Heart right ventricle (tissue), 16 donors: ENCODE data around the gene PLCB4. TPM values are rescaled to one million over a fixed set of nuclear protein-coding genes. Genes with fewer than 3 reads are reported as not detected.
A peak's percentile ranks its signal among the peaks of the same experiment; 100 is the strongest.

Experiments used
- ATAC-seq, 8 donors: fragments of 200-7000 bp; cut with Tn5 transposase; one replicate each; pipeline ENCODE4 v1.9.1; 2020; ENCODE audit warnings: mild to moderate bottlenecking in 8 of 8, moderate library complexity in 8 of 8, moderate number of reproducible peaks in 1 of 8
- DNase-seq, 2 donors: peaks; one replicate each; pipeline ENCODE4 v3.0.0-alpha.2; 2020
- H3K27ac ChIP-seq, 10 donors: fragments of 200-600 bp; sonication (generic) in 2 of 10; one replicate each; pipeline versions ENCODE4 v1.5.0 to v1.8.0; 2020 to 2022; ENCODE audit warnings: mild to moderate bottlenecking in 3 of 10
- H3K27me3 ChIP-seq, 7 donors: fragments of 200-600 bp; one replicate each; pipeline ENCODE4 v1.8.0; 2021 to 2022; ENCODE audit warnings: mild to moderate bottlenecking in 2 of 7
- H3K36me3 ChIP-seq, 9 donors: fragments of 200-600 bp; sonication (generic) in 1 of 9; one replicate each; pipeline versions ENCODE4 v1.5.0 to v1.8.0; 2020 to 2022; ENCODE audit warnings: mild to moderate bottlenecking in 2 of 9
- H3K4me1 ChIP-seq, 9 donors: fragments of 200-600 bp; sonication (generic) in 1 of 9; one replicate each; pipeline versions ENCODE4 v1.5.0 to v1.8.0; 2020 to 2022; ENCODE audit warnings: mild to moderate bottlenecking in 4 of 9
- H3K4me3 ChIP-seq, 10 donors: fragments of 200-600 bp; sonication (generic) in 2 of 10; one replicate each; pipeline versions ENCODE4 v1.5.0 to v1.8.0; 2020 to 2022; ENCODE audit warnings: mild to moderate bottlenecking in 7 of 10, moderate library complexity in 2 of 10
- H3K9me3 ChIP-seq, 11 donors: fragments of 200-600 bp in 10 of 11; sonication (generic) in 2 of 11; one replicate each; pipeline versions ENCODE4 v1.5.0 to v1.8.0; 2013 to 2022; ENCODE audit warnings: mild to moderate bottlenecking in 2 of 11, control low read depth in 1 of 11, moderate library complexity in 1 of 11
- WGBS, 2 donors: extraction: QIAGEN DNeasy Blood & Tissue Kit; methylation state at CpG; one replicate each; pipeline ENCODE4 v1.1.7; 2013; ENCODE audit warnings: inconsistent platforms in 1 of 2; 5-methylcytosine and 5-hydroxymethylcytosine counted together
- intact Hi-C, 10 donors: fragments of 100-400 bp; cut with DNase I; formaldehyde crosslinking; loops; one replicate each; pipeline versions ENCODE4 v1.11.1 to v1.14.2; 2022
- polyA plus RNA-seq, 2 donors: library from polyadenylated mRNA; stranded (reverse); fragments of 200-250 nt; gene quantifications; one replicate each; pipeline ENCODE4 v1.2.3, GENCODE V29; 2013
- total RNA-seq, 10 donors: library from RNA; stranded (reverse); fragmentation: NEBNext Ultra II Directional in 3 of 10; extraction: Animal tissue kit (Norgen Biotek cat#: 25700) in 3 of 10; gene quantifications; one replicate each; pipeline versions ENCODE4 v1.2.1 to v1.2.4, GENCODE V29; 2021 to 2023
- TF ChIP-seq, protein P1 (sequence below), 9 donors: fragments of 200-600 bp; sonication (generic) in 2 of 9; IDR thresholded peaks; one replicate each; pipeline versions ENCODE4 v1.5.0 to v1.8.0; 2021 to 2022; ENCODE audit warnings: antibody characterized with exemption in 9 of 9, mild to moderate bottlenecking in 5 of 9, moderate library complexity in 1 of 9
- donor health status: Arrhythmogenic right ventricular cardiomyopathy.
- donor health status: ischemic (EF 13 %, LVEDD 7.1; RV severe dilation, severe dysfunction).
- donor health status: healthy with polysubstance abuse.
- donor health status: DM: no; HTN: yes; CAD: no.
- donor health status: DM: no; HTN: no; CAD: no.
- donor health status: ischemic (EF 25% LVEDD 6.9; RV normal size, moderate dysfunction).
- donor health status: ischemic (EF 25% LVEDD 5.7; RV mildly dilated, moderate dysfunction).
- donor health status: healthy.
- donor health status: DM: yes; HTN: yes; CAD: no.
- donor health status: Ischemic cardiomyopathy.
- donor health status: ischemic (EF 35%, LVEDD 5.7; RV mildly dilated, moderate dysfunction).
- donor health status: nonischemic (EF 11% LVEDD 7.7; RV severe dilation, severe dysfunction).
- donor health status: DM: yes; HTN: yes; CAD: no.
- donor health status: PGD.
- donor health status: ischemic (EF 29% LVEDD 5.4; RV normal size, mild dysfunction).
- donor health status: nonischemic (EF 23%, LVEDD 6.1; RV moderate dilation, normal function).

The PLCB4 gene
- total and polyA plus RNA-seq, 12 donors: 3.6 to 33.3 (median 28.4) TPM

GRCh38 chr20:9409352-9409751, 340.5 kb downstream of the PLCB4 start:
- ATAC-seq (no peak), DNase-seq (no peak)
- H3K4me1 ChIP-seq: peaks cover 0 to 7% (median 0%) of the 10 kb centered on the region in 9 donors
- H3K27ac ChIP-seq: no peak overlapping the region
- no peak overlapping the region for H3K4me3 ChIP-seq
- intact Hi-C loops: loop anchor here in 4 of 10 donors (2.0 to 10.0 kb wide), 2 partner anchors 201 to 505 kb away; no protein-coding TSS in a partner anchor
- WGBS, 2 donors: 94 to 97% methylated on average over 1 of the region's 1 CpG
- TF ChIP-seq, protein P1, sequence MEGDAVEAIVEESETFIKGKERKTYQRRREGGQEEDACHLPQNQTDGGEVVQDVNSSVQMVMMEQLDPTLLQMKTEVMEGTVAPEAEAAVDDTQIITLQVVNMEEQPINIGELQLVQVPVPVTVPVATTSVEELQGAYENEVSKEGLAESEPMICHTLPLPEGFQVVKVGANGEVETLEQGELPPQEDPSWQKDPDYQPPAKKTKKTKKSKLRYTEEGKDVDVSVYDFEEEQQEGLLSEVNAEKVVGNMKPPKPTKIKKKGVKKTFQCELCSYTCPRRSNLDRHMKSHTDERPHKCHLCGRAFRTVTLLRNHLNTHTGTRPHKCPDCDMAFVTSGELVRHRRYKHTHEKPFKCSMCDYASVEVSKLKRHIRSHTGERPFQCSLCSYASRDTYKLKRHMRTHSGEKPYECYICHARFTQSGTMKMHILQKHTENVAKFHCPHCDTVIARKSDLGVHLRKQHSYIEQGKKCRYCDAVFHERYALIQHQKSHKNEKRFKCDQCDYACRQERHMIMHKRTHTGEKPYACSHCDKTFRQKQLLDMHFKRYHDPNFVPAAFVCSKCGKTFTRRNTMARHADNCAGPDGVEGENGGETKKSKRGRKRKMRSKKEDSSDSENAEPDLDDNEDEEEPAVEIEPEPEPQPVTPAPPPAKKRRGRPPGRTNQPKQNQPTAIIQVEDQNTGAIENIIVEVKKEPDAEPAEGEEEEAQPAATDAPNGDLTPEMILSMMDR (IDR thresholded peaks at IDR 0.05): no peak
- H3K27me3 ChIP-seq: no peaks in the 10 kb centered on the region
- H3K36me3 ChIP-seq: peaks cover 0 to 100% (median 6%) of the 10 kb centered on the region in 9 donors
- H3K9me3 ChIP-seq: no peaks in the 10 kb centered on the region

GRCh38 chr20:9409981-9410380, 341.1 kb downstream of the PLCB4 start:
- DNase-seq (no peak), ATAC-seq (peak in 2 of 8 donors; percentile 30 to 35)
- Histone ChIP-seq H3K9me3 (no peaks in the 10 kb centered on the region), H3K27ac (no peak overlapping the region), H3K36me3 (peaks cover 0 to 95% (median 6%) of the 10 kb centered on the region in 9 donors), H3K4me1 (peaks cover 0 to 7% (median 0%) of the 10 kb centered on the region in 9 donors), H3K27me3 (no peaks in the 10 kb centered on the region), H3K4me3 (no peak overlapping the region)
- TF ChIP-seq, protein P1 (IDR thresholded peaks at IDR 0.05): no peak
- intact Hi-C loops: loop anchor here in 7 of 10 donors (2.0 to 10.0 kb wide), 4 partner anchors 197 to 505 kb away; no protein-coding TSS in a partner anchor
- 82 to 89% methylated on average over 2 of the region's 2 CpGs for WGBS, 2 donors

GRCh38 chr20:9411833-9412232, 342.9 kb downstream of the PLCB4 start:
- no peak for ATAC-seq
- H3K4me3 ChIP-seq: no peak overlapping the region
- WGBS, 2 donors: 77 to 79% methylated on average over 1 of the region's 1 CpG
- intact Hi-C loops: loop anchor here in 3 of 10 donors (5.0 to 10.0 kb wide), 3 partner anchors 195 to 503 kb away; no protein-coding TSS in a partner anchor
- TF ChIP-seq, protein P1 (IDR thresholded peaks at IDR 0.05): no peak
- no peak for DNase-seq
- peaks cover 0 to 7% (median 0%) of the 10 kb centered on the region in 9 donors for H3K4me1 ChIP-seq
- no peaks in the 10 kb centered on the region for H3K27me3 ChIP-seq
- peaks cover 0 to 99% (median 6%) of the 10 kb centered on the region in 9 donors for H3K36me3 ChIP-seq
- H3K27ac ChIP-seq: no peak overlapping the region
- no peaks in the 10 kb centered on the region for H3K9me3 ChIP-seq

GRCh38 chr20:9412309-9412708, 343.4 kb downstream of the PLCB4 start:
- TF ChIP-seq, protein P1 (IDR thresholded peaks at IDR 0.05): no peak
- Histone ChIP-seq H3K27ac (no peak overlapping the region), H3K36me3 (peaks cover 0 to 94% (median 6%) of the 10 kb centered on the region in 9 donors), H3K4me1 (peaks cover 0 to 7% (median 0%) of the 10 kb centered on the region in 9 donors), H3K4me3 (no peak overlapping the region), H3K27me3 (no peaks in the 10 kb centered on the region), H3K9me3 (no peaks in the 10 kb centered on the region)
- intact Hi-C loops: loop anchor here in 3 of 10 donors (5.0 to 10.0 kb wide), 3 partner anchors 195 to 502 kb away; no protein-coding TSS in a partner anchor
- ATAC-seq: no peak
- WGBS, 2 donors: 92 to 95% methylated on average over 5 of the region's 5 CpGs
- DNase-seq: no peak
